GM18867 (cell line): Measurements from ENCODE around the gene PRSS8.
"Not testable (repeated sequence)": the region's sequence is repeated elsewhere in the genome, so short reads cannot be mapped to it uniquely, and the experiment has no call there.

Experiments
- ATAC-seq: cut with Tn5 transposase; IDR thresholded peaks from one replicate; pipeline ENCODE4 v1.9.1; 2021; ENCODE audit warnings: mild to moderate bottlenecking, moderate library complexity; ENCODE audit not compliant: unreplicated experiment

The PRSS8 gene

DNA sequence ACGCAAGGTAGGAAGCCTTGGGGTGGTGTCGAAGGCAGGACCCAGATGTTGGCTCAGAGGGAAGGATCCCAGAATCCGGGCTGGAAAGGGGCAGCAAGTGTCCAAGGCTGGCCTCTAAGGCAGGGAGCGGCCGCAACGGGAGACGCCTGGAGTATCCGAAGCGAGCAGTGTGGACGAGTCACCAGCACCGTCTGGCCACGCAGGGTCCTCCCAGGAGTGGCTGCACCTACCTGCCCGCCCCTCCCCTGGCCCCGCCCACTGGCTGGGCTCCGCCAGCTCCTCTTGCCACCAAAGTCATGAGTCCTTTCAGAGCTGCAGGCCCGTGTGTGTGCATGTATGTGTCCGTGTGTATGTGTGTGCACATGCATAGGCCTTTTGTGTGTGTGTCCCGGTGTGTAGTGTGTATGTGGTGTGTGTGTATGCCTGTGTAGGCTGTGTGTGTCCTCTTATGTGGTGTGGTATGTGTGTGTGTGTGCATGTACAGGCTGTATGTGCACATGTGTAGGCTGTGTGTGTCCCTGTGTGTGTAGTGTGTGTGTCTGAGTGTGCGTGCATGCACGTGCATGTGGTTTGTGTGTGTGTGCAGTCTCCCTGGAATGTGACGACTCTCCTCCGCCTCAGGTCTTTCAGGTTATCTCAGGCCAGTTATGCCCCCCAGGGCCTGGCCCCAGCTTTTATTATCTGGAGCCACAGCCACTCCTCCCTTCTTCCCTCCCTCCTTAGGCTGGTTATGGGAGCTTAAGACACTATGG is at the start of gene PRSS8:
PRSS8 (minus strand) TSS at position 193 of the 752 bp plus-strand sequence. CDS start 229 bp downstream, outside the sequence.
- ATAC-seq: no peak

DNA sequence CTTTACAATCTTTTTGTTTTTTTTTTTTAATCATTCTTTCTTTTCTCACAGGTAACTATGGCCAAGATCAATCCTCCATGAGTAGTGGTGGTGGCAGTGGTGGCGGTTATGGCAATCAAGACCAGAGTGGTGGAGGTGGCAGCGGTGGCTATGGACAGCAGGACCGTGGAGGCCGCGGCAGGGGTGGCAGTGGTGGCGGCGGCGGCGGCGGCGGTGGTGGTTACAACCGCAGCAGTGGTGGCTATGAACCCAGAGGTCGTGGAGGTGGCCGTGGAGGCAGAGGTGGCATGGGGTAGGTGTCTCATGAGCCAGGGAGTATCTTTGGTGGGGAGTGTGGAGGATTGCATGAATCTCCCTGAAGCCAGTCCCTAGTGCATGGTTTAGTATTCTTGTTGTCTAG is 49.4 kb upstream of the PRSS8 start:
- no peak for ATAC-seq

DNA sequence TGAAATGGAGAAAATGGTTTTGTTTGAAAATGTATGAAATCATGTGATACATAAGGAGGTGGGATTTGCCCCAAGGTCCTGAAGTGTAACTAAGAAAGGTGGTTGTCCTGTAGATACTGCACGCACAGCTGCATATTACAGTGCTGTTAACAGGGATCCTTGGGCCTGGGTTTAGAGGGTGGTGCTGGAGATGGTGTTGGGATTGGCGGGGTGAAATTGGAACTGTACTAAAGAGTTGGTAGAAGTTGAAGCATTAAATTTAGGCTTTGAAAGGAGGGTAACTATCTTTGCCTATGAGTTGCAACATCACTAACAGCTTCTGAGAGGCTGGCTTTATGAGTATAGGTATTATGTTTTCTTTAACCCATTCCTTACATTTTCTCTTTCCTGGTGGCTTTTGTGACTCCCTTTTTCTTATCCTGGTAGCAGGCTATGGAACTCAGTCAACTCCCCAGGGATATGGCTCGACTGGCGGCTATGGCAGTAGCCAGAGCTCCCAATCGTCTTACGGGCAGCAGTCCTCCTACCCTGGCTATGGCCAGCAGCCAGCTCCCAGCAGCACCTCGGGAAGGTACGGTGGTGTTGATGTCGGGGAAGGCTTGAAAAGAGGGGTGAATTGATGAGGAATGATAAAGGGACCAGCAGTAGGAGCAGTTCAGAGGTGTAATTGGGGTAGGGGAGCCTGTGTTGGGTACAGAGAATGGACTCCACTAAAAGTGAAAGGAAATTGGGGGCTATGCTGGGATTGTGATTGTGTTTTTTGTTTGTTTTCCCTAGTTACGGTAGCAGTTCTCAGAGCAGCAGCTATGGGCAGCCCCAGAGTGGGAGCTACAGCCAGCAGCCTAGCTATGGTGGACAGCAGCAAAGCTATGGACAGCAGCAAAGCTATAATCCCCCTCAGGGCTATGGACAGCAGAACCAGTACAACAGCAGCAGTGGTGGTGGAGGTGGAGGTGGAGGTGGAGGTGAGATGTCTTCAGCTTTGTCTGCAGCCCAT is 48.2 kb upstream of the PRSS8 start:
- ATAC-seq: no peak

DNA sequence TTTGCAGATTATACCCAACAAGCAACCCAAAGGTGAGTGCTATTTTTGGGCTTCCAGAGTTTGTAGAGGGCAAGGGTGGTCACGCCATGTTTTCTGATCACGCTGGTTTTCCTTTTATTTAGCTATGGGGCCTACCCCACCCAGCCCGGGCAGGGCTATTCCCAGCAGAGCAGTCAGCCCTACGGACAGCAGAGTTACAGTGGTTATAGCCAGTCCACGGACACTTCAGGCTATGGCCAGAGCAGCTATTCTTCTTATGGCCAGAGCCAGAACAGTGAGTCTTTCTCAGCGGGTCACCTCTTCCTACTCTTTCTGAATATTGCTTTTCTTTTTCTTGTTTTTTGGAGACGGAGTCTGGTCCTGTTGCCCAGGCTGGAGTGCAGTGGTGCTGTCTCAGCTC is 46.9 kb upstream of the PRSS8 start:
- ATAC-seq: no peak

DNA sequence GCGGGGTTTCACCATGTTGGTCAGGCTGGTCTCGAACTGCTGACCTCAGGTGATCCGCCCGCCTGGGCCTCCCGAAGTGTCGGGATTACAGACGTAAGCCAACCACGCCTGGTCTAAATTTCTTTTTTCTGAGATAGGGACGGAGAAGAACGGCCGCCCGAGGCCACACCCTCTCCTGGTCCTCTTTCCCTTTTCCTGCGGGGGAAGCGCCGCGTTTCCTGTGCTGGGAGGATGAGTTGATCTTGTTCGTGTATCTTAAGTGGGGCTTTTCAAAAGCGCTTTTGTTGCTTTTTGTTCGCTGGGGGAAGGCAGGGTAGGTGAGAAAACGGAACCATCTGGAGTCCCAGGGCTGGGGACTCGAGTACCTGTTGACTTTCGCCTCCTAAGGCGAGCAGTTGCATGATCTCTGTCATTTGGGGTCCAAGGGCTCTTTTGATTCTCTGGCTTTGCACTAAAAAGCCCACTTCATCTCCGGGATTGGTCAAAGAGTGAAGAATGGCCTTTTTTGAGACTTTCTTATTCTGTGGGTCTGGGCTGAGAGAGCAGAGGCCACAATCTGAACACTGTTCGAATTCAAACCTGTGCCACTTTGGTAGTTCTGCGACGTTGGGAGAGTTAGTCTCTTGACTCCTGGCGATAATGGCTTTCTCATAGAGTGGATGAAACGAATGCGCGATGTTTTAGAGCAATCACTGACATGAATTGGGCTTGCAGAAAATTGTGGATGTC is 45.7 kb upstream of the PRSS8 start:
- no peak for ATAC-seq

- peak; percentile 60 for ATAC-seq
Observed at GRCh38 chr16:31179747-31180459, 44.4 kb upstream of the PRSS8 start, which contains the start of gene FUS. Gene FUS (plus strand): TSS chr16:31180139. CDS start chr16:31180215, 76 bp downstream.

GRCh38 chr16:31179219-31179746 is 43.8 kb upstream of the PRSS8 start:
- peak; percentile 1 for ATAC-seq

- no peak for ATAC-seq
Observed at GRCh38 chr16:31177136-31177535, 41.6 kb upstream of the PRSS8 start.

DNA sequence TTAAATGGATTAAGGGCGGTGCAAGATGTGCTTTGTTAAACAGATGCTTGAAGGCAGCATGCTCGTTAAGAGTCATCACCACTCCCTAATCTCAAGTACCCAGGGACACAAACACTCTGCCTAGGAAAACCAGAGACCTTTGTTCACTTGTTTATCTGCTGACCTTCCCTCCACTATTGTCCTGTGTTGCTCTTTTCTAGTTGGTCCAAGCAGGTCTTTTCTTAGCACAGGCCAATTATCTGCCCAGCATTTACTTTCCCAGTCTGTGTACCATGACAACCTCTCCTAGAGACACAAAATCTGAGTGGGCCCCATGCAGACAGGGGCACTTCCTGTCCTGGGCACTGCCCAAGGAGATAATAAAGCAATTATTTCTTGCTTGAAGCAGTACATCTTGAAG is 34.5 kb upstream of the PRSS8 start:
- ATAC-seq: not testable (repeated sequence)

- ATAC-seq: no peak
Observed at GRCh38 chr16:31168848-31169247, 33.3 kb upstream of the PRSS8 start.

- ATAC-seq: no peak
Observed at GRCh38 chr16:31167315-31167714, 31.8 kb upstream of the PRSS8 start.

- no peak for ATAC-seq
Observed at GRCh38 chr16:31157136-31157535, 21.6 kb upstream of the PRSS8 start.

DNA sequence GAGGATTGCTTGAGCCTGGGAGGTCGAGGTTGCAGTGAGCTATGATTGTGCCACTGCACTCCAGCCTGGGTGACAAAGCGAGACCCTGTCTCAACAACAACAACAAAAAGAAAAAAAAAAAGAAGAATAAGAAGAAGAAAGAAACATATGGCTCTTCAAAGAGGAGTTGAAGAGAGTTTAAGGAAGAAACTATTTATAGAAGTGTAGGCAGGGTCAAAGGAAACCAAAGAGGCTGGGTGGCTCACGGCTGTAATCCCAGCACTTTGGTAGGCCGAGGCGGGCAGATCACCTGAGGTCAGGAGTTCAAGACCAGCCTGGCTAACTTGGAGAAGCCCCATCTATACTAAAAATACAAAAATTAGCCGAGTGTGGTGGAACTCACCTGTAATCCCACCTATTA is 15.4 kb upstream of the PRSS8 start:
- ATAC-seq: not testable (repeated sequence)

DNA sequence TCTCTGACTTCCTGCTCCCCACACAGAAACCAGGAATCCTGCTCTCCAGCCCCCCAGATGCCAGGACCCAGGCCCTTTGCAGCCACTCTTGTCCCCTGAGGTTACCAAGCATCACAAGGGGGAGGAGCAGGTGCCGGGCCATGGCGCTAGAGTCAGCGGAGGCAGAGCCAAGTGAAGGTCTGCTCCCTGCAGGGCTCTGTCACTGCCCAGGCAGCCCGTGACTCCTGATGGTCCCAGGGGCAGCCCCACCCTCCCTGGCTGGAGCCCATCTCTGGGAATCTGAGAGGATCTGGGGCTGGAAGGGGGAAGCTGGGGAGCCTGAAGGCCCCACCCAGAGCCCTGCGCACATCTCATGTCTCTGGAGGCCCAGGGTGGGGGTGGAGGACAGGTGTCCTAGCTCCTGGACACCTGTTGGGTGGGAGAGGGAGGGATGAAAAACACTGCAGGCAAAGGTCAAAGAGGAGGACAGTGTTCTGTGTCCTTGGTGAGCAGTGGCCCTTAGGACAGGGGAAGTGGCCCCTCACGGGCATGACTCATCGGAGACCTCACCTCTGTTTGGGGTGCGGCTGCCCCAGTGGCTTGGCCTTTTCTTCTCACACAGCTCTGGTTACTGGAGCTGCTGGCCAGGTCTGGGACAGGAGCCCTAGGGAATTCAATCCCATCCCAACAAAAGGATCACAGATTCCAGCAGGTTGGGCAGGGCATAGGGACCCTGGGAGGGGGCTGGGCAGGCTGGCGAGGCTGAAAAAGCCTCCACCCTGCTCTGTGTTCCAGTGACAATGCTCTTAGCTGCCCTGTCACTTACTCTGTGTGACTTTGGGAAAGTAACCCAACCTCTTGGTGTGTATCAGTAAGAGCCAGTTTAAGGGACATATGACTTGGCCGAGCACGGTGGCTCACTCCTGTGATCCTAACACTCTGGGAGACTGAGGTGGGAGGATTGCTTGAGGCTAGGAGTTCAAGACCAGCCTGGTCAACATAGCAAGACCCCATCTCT is 14.7 kb upstream of the PRSS8 start, which contains the start of gene PRSS36:
PRSS36 (minus strand) TSS at position 173 of the 997 bp plus-strand sequence; CDS start at position 142, 31 bp downstream.
- no peak for ATAC-seq

GRCh38 chr16:31149332-31149731 is 13.8 kb upstream of the PRSS8 start:
- ATAC-seq: no peak

GRCh38 chr16:31148896-31149295 is 13.4 kb upstream of the PRSS8 start:
- ATAC-seq: no peak

DNA sequence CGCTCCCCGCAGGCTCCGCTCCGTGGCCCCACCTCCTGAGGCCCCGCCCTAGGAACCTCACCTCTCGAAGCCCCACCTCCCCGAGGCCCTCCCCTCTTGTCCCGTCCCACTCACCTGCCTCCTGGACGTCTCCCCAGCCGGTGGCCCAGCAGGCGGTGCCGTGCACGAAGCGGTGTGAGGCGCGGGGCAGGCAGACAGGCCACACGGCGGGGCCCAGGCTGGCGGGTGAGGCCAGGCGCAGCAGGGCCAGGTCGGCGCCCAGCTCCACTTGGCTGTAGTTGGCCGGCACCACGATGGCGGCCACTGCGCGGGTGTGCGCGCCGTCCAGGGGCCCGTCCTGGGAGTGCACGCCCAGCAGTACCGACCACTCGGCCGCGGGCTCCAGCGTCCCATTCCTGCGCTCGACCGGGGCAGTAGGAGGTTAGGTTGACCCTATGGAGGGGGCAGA is 12.8 kb upstream of the PRSS8 start:
- ATAC-seq: no peak

- ATAC-seq: no peak
Observed at GRCh38 chr16:31147574-31147973, 12.0 kb upstream of the PRSS8 start.
